A549 (cell line): ENCODE data around the gene MPPED2. TPM values are rescaled to one million over a fixed set of nuclear protein-coding genes. Genes with fewer than 3 reads are reported as not detected.

Experiments used
- ATAC-seq, 2 experiments: fragments of 200-7000 bp in 1 of 2; fragments of >200 bp in 1 of 2; cut with Nextera tagmentation in 1 of 2; cut with Tn5 transposase in 1 of 2; 3 replicates each; pipeline versions ENCODE4 v1.8.0 to v1.9.1; 2018 to 2020; ENCODE audit warnings: mild to moderate bottlenecking in 1 of 2, moderate library complexity in 1 of 2
- CTCF ChIA-PET: fragments of 300-600 bp; sonication (Branson Sonifier 250); formaldehyde crosslinking; extraction: SDS; loops from one replicate; lab custom pipeline; 2021; ENCODE audit warnings: antibody characterized with exemption, inconsistent platforms; lab: Yijun Ruan, JAX
- POLR2A ChIA-PET: fragments of 350-600 bp; formaldehyde crosslinking; extraction: SDS; loops from one replicate; lab custom pipeline; 2021; ENCODE audit warnings: antibody characterized with exemption, inconsistent platforms; lab: Yijun Ruan, JAX
- DNase-seq, 2 experiments: peaks; one replicate each; pipeline versions ENCODE4 v3.0.0 to v3.0.0-alpha.2; 2011 to 2016; ENCODE audit warnings: low read depth in 1 of 2, low spot score in 1 of 2
- FAIRE-seq: peaks from 2 replicates; lab custom pipeline; 2011; peaks lifted over from hg19 to GRCh38; lab: Jason Lieb, UNC
- H3K27ac ChIP-seq, 2 experiments: fragments of >200 bp; sonication (Bioruptor Twin); formaldehyde crosslinking; 3 replicates each; pipeline ENCODE4 v1.5.1; 2016 to 2017
- H3K4me1 ChIP-seq: fragments of >200 bp; sonication (Bioruptor Twin); formaldehyde crosslinking; 3 replicates; pipeline ENCODE4 v1.6.1; 2016
- H3K4me2 ChIP-seq: fragments of >200 bp; sonication (Bioruptor Twin); formaldehyde crosslinking; 3 replicates; pipeline ENCODE4 v1.6.1; 2016
- H3K4me3 ChIP-seq: fragments of >200 bp; sonication (Bioruptor Twin); formaldehyde crosslinking; 3 replicates; pipeline ENCODE4 v1.5.1; 2016
- H3K9me3 ChIP-seq: fragments of >200 bp; sonication (Bioruptor Twin); formaldehyde crosslinking; 3 replicates; pipeline ENCODE4 v1.6.1; 2016
- ATOH8 ChIP-seq: fragments of 250-450 bp; sonication (Bioruptor Pico); IDR thresholded peaks from 2 replicates; pipeline ENCODE4 v1.5.0; 2020; ENCODE audit warnings: low read depth, mild to moderate bottlenecking, moderate library complexity
- CBX2 ChIP-seq: fragments of 200-600 bp; sonication (generic); IDR thresholded peaks from 2 replicates; pipeline ENCODE4 v1.6.1; 2016; ENCODE audit warnings: low read depth, mild to moderate bottlenecking, borderline replicate concordance
- CHD4 ChIP-seq: fragments of 200-600 bp; sonication (generic); IDR thresholded peaks from 2 replicates; pipeline ENCODE4 v1.6.1; 2016; ENCODE audit warnings: antibody characterized with exemption, mild to moderate bottlenecking, borderline replicate concordance
- CTCF ChIP-seq: fragments of >200 bp; sonication (Bioruptor Twin); formaldehyde crosslinking; IDR thresholded peaks from 3 replicates; pipeline ENCODE4 v1.5.1; 2016
- E2F6 ChIP-seq: IDR thresholded peaks from 2 replicates; pipeline ENCODE4 v1.6.1; 2012; ENCODE audit warnings: low read depth, borderline replicate concordance
- EP300 ChIP-seq, 2 experiments: fragments of >200 bp; sonication (Bioruptor Twin); formaldehyde crosslinking; IDR thresholded peaks; 2 replicates in 1 of 2; 3 replicates in 1 of 2; pipeline ENCODE4 v1.6.1; 2016 to 2017
- FOXS1 ChIP-seq: fragments of 250-450 bp; sonication (Bioruptor Pico); IDR thresholded peaks from 2 replicates; pipeline ENCODE4 v1.5.0; 2020; ENCODE audit warnings: mild to moderate bottlenecking, moderate library complexity
- GATA3 ChIP-seq: IDR thresholded peaks from 2 replicates; pipeline ENCODE4 v1.6.1; 2012; ENCODE audit warnings: borderline replicate concordance
- JUN ChIP-seq, 2 experiments: fragments of >200 bp; sonication (Bioruptor Twin); formaldehyde crosslinking; IDR thresholded peaks; 2 replicates in 1 of 2; 3 replicates in 1 of 2; pipeline ENCODE4 v1.6.1; 2016 to 2017
- KDM5A ChIP-seq: fragments of 200-600 bp; sonication (generic); IDR thresholded peaks from 2 replicates; pipeline ENCODE4 v1.6.1; 2016; ENCODE audit warnings: antibody characterized with exemption, mild to moderate bottlenecking
- MAFK ChIP-seq: fragments of 450-650 bp; IDR thresholded peaks from 2 replicates; pipeline ENCODE4 v1.6.1; 2014; ENCODE audit not compliant: partially characterized antibody
- MAZ ChIP-seq: fragments of 150-350 bp; IDR thresholded peaks from 2 replicates; pipeline ENCODE4 v1.6.1; 2014; ENCODE audit warnings: antibody characterized with exemption, low read depth, low read length, borderline replicate concordance
- MYC ChIP-seq: IDR thresholded peaks from 2 replicates; pipeline ENCODE4 v1.6.1; 2012; ENCODE audit warnings: mild to moderate bottlenecking, inconsistent platforms, low read length, improper control_type of control experiment, borderline replicate concordance
- NFE2L2 ChIP-seq: fragments of 150-350 bp; conservative IDR thresholded peaks from 2 replicates; pipeline ENCODE4 v1.6.1; 2014; ENCODE audit warnings: low read length
- NPAS2 ChIP-seq: fragments of 250-450 bp; sonication (Bioruptor Pico); IDR thresholded peaks from 2 replicates; pipeline ENCODE4 v1.8.0; 2022; ENCODE audit warnings: mild to moderate bottlenecking, moderate library complexity, borderline replicate concordance
- NR3C1 ChIP-seq: fragments of >200 bp; sonication (Bioruptor Twin); formaldehyde crosslinking; IDR thresholded peaks from 3 replicates; pipeline ENCODE4 v1.6.1; 2017
- RARB ChIP-seq: fragments of 250-450 bp; sonication (Bioruptor Pico); IDR thresholded peaks from 2 replicates; pipeline ENCODE4 v1.8.0; 2021; ENCODE audit warnings: mild to moderate bottlenecking, moderate library complexity
- RCOR1 ChIP-seq: fragments of 150-350 bp; IDR thresholded peaks from 2 replicates; pipeline ENCODE4 v1.6.1; 2014; ENCODE audit warnings: antibody characterized with exemption, low read length, low read depth
- RFX5 ChIP-seq: fragments of 450-650 bp; IDR thresholded peaks from 2 replicates; pipeline ENCODE4 v1.7.1; 2014; ENCODE audit warnings: antibody characterized with exemption, mild to moderate bottlenecking, moderate library complexity
- SREBF2 ChIP-seq: fragments of 450-650 bp; IDR thresholded peaks from 2 replicates; pipeline ENCODE4 v1.6.1; 2014; ENCODE audit warnings: mild to moderate bottlenecking, moderate library complexity
- TP53 ChIP-seq: fragments of 250-450 bp; sonication (Bioruptor Pico); IDR thresholded peaks from 2 replicates; pipeline ENCODE4 v1.5.0; 2021; ENCODE audit warnings: mild to moderate bottlenecking, moderate library complexity
- USF2 ChIP-seq: fragments of 450-650 bp; IDR thresholded peaks from 2 replicates; pipeline ENCODE4 v1.6.1; 2014; ENCODE audit warnings: antibody characterized with exemption
- ZSCAN20 ChIP-seq: fragments of 250-450 bp; sonication (Bioruptor Pico); IDR thresholded peaks from 2 replicates; pipeline ENCODE4 v1.8.0; 2022; ENCODE audit warnings: mild to moderate bottlenecking, moderate library complexity
- WGBS: methylation state at CpG from one replicate; pipeline ENCODE4 v1.1.6; 2017; ENCODE audit errors: missing lambda C conversion rate; 5-methylcytosine and 5-hydroxymethylcytosine counted together
- polyA plus RNA-seq, 4 experiments: library from polyadenylated mRNA; depleted of rRNA in 3 of 4; stranded (reverse); fragments of >200 nt; fragmentation: RNase III in 1 of 4; extraction: RNeasy Plus Mini Kit Qiagen cat#74134 plus additional on column Dnase treatment in 1 of 4; gene quantifications; 2 replicates in 3 of 4; 3 replicates in 1 of 4; pipeline ENCODE4 v1.2.3, GENCODE V29; 2011 to 2017

Gene MPPED2
- polyA plus RNA-seq, 2 of the 4 experiments (the other 2 are of a cell fraction): not detected

GRCh38 chr11:30481796-30482195, 104.4 kb downstream of the MPPED2 start:
- no peak for TF ChIP-seq USF2
- TF ChIP-seq RARB (CRISPR knock-in tag): no peak
- TF ChIP-seq MAFK: no peak
- TF ChIP-seq EP300 (IDR thresholded peaks at IDR 0.05): no peak
- no peak for TF ChIP-seq GATA3
- TF ChIP-seq ZSCAN20: no peak
- TF ChIP-seq MAZ: no peak
- TF ChIP-seq E2F6: no peak
- no peak for TF ChIP-seq FOXS1 (CRISPR knock-in tag)
- TF ChIP-seq, all 56 proteins: peak for 0
- no peaks in the 10 kb centered on the region for H3K9me3 ChIP-seq
- no peak for DNase-seq
- no peak overlapping the region for H3K4me2 ChIP-seq
- H3K4me1 ChIP-seq: no peaks in the 10 kb centered on the region
- ChIA-PET CTCF (no interaction called here), POLR2A (no interaction called here)
- no peak overlapping the region for H3K27ac ChIP-seq
- WGBS: 23% methylated on average over 4 of the region's 4 CpGs
- H3K4me3 ChIP-seq: no peak overlapping the region
- no peak for FAIRE-seq
- no peak for ATAC-seq

- H3K4me1 ChIP-seq: no peaks in the 10 kb centered on the region
- ATAC-seq (no peak), FAIRE-seq (no peak)
- H3K9me3 ChIP-seq: no peaks in the 10 kb centered on the region
- WGBS: 3% methylated on average over 5 of the region's 5 CpGs
- CTCF ChIA-PET: no interaction called here
- TF ChIP-seq NPAS2 (CRISPR knock-in tag) (no peak), JUN (IDR thresholded peaks at IDR 0.05) (no peak), MAFK (no peak), NFE2L2 (no peak)
- TF ChIP-seq, all 56 proteins: peak for 0
- no peak overlapping the region for H3K4me3 ChIP-seq
- H3K27ac ChIP-seq: no peak overlapping the region
- H3K4me2 ChIP-seq: no peak overlapping the region
- POLR2A ChIA-PET: no interaction called here
- DNase-seq: no peak
These were observed 104.8 kb downstream of the MPPED2 start for GRCh38 chr11:30481330-30481729.

- H3K9me3 ChIP-seq: no peaks in the 10 kb centered on the region
- TF ChIP-seq FOXS1 (CRISPR knock-in tag) (no peak), MAZ (no peak), KDM5A (no peak), NR3C1 (no peak), MAFK (no peak), TP53 (no peak), E2F6 (no peak), ATOH8 (CRISPR knock-in tag) (no peak), ZSCAN20 (no peak), CHD4 (no peak), RFX5 (no peak), MYC (no peak), CTCF (no peak), GATA3 (no peak), CBX2 (no peak), SREBF2 (no peak), RCOR1 (no peak)
- TF ChIP-seq, all 56 proteins: peak for 0
- Histone ChIP-seq H3K4me1 (no peaks in the 10 kb centered on the region), H3K4me3 (no peak overlapping the region), H3K4me2 (no peak overlapping the region), H3K27ac (no peak overlapping the region)
- no peak for DNase-seq
- WGBS: under 1% methylated on average over 4 of the region's 4 CpGs
- POLR2A ChIA-PET: no interaction called here
- CTCF ChIA-PET: no interaction called here
- no peak for ATAC-seq
- FAIRE-seq: no peak
These were observed 106.3 kb downstream of the MPPED2 start for GRCh38 chr11:30479899-30480298.
